ENCODE measurements around the gene PARPBP.

GRCh38 chr12:102201436-102202061 is 81.6 kb downstream of the PARPBP start:
- TF ChIP-seq, protein P1, sequence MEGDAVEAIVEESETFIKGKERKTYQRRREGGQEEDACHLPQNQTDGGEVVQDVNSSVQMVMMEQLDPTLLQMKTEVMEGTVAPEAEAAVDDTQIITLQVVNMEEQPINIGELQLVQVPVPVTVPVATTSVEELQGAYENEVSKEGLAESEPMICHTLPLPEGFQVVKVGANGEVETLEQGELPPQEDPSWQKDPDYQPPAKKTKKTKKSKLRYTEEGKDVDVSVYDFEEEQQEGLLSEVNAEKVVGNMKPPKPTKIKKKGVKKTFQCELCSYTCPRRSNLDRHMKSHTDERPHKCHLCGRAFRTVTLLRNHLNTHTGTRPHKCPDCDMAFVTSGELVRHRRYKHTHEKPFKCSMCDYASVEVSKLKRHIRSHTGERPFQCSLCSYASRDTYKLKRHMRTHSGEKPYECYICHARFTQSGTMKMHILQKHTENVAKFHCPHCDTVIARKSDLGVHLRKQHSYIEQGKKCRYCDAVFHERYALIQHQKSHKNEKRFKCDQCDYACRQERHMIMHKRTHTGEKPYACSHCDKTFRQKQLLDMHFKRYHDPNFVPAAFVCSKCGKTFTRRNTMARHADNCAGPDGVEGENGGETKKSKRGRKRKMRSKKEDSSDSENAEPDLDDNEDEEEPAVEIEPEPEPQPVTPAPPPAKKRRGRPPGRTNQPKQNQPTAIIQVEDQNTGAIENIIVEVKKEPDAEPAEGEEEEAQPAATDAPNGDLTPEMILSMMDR (IDR thresholded peaks at IDR 0.05) = no peak
- TF ChIP-seq POLR2AphosphoS5 (IDR thresholded peaks at IDR 0.05; ENCODE audit: low read depth, low read length) = no peak

Data from Panc1 (cell line).